Measurements from ENCODE around the gene SIRT3.
"Not testable (repeated sequence)": the region's sequence is repeated elsewhere in the genome, so short reads cannot be mapped to it uniquely, and the experiment has no call there.

SIRT3 gene

GRCh38 chr11:238346-238745, 2.2 kb upstream of the SIRT3 start:
- not testable (repeated sequence) for DNase-seq

GRCh38 chr11:236774-237767, 929 bp upstream of the SIRT3 start, which contains the start of gene PSMD13:
Gene PSMD13 (plus strand): TSS chr11:236976. CDS start chr11:237050, 74 bp downstream.
- DNase-seq = peak; percentile 86

- DNase-seq = peak; percentile 86
Measured at GRCh38 chr11:235609-235996, 539 bp downstream of the SIRT3 start.

- DNase-seq = no peak
Measured at GRCh38 chr11:235180-235579, 962 bp downstream of the SIRT3 start.

- DNase-seq = no peak
Measured at GRCh38 chr11:232783-233565, 3.2 kb downstream of the SIRT3 start.

- no peak for DNase-seq
Measured at GRCh38 chr11:230431-230830, 5.7 kb downstream of the SIRT3 start.

- no peak for DNase-seq
Measured at GRCh38 chr11:227824-228379, 8.2 kb downstream of the SIRT3 start.

- DNase-seq = no peak
Measured at GRCh38 chr11:225734-226453, 10.2 kb downstream of the SIRT3 start.

GRCh38 chr11:224424-224823, 11.7 kb downstream of the SIRT3 start:
- DNase-seq = no peak

GRCh38 chr11:223884-224283, 12.3 kb downstream of the SIRT3 start:
- DNase-seq = no peak

GRCh38 chr11:223026-223789, 12.9 kb downstream of the SIRT3 start:
- DNase-seq = no peak

- DNase-seq = no peak
Measured at GRCh38 chr11:221998-222789, 13.9 kb downstream of the SIRT3 start.

GRCh38 chr11:221539-221938, 14.6 kb downstream of the SIRT3 start:
- DNase-seq = no peak

- not testable (repeated sequence) for DNase-seq
Measured at GRCh38 chr11:220641-221215, 15.4 kb downstream of the SIRT3 start.

GRCh38 chr11:218815-219593, 17.1 kb downstream of the SIRT3 start:
- no peak for DNase-seq

- no peak for DNase-seq
Measured at GRCh38 chr11:217704-218103, 18.4 kb downstream of the SIRT3 start.

- no peak for DNase-seq
Measured at GRCh38 chr11:216081-216974, 19.8 kb downstream of the SIRT3 start.

- no peak for DNase-seq
Measured at GRCh38 chr11:215581-216037, 20.5 kb downstream of the SIRT3 start.

GRCh38 chr11:214083-214482, 22.1 kb downstream of the SIRT3 start:
- DNase-seq = no peak
